ENCODE measurements around the gene BRD1. TPM values are rescaled to one million over a fixed set of nuclear protein-coding genes. Genes with fewer than 3 reads are reported as not detected.

BRD1 gene
- total and polyA plus RNA-seq, 2 experiments from 2014 or later, result 12.3 to 33.8 TPM

DNA sequence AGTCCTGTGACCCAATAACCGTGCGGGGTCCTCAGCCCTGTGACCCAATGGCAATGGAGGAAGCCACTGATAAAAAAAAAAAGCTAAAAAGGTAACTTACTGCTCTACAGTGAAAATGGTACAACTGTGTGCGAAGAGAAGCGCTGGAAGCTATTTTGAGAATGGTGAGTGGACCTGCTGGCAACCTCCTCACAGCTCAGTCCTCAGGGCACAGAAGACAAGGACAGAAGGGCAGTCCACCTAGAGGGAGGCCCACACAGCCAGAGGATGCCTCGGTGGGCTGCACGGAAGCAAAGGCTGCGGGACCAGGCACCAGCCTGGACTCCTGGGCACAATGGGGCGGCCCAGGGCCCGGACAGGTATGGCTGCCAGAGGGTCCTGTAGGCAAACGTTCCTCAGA, 35.6 kb downstream of the BRD1 start:
- Histone ChIP-seq H3K79me2 (replicated peaks; ENCODE audit: insufficient read depth) (peaks cover 85% of the 10 kb centered on the region), H3F3A (replicated peaks; ENCODE audit: low read depth) (no peaks in the 10 kb centered on the region; the same call in 1 of the 2 replicates), H2AFZ (no peak overlapping the region), H3K36me3 (ENCODE audit: insufficient read depth) (peaks cover 6% of the 10 kb centered on the region), H4K20me1 (replicated peaks; ENCODE audit: insufficient read depth) (peaks cover 41% of the 10 kb centered on the region), H3K4me3 (no peak overlapping the region), H3K4me1 (ENCODE audit: insufficient read depth) (no peaks in the 10 kb centered on the region), H3K9me2 (ENCODE audit: insufficient read depth) (no peaks in the 10 kb centered on the region), H3K4me2 (no peak overlapping the region), H3K27ac (ENCODE audit: low read depth) (no peak overlapping the region; the same call in 1 of the 2 replicates), H3K27me3 (ENCODE audit: insufficient read depth) (no peaks in the 10 kb centered on the region)
- Mint-ChIP-seq H3K4me3 (no peak overlapping the region), H3K27me3 (ENCODE audit: insufficient read depth, low read depth, poor library complexity) (peaks cover 11% of the 10 kb centered on the region), H3K27ac (no peak overlapping the region), H3K36me3 (ENCODE audit: low read depth) (peaks cover 76% of the 10 kb centered on the region), H3K9me3 (no peaks in the 10 kb centered on the region), H3K4me1 (peaks cover 15% of the 10 kb centered on the region)
- TF ChIP-seq, protein P1, sequence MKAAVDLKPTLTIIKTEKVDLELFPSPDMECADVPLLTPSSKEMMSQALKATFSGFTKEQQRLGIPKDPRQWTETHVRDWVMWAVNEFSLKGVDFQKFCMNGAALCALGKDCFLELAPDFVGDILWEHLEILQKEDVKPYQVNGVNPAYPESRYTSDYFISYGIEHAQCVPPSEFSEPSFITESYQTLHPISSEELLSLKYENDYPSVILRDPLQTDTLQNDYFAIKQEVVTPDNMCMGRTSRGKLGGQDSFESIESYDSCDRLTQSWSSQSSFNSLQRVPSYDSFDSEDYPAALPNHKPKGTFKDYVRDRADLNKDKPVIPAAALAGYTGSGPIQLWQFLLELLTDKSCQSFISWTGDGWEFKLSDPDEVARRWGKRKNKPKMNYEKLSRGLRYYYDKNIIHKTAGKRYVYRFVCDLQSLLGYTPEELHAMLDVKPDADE (IDR thresholded peaks at IDR 0.05), result no peak
- TF ChIP-seq ZNF114 (CRISPR knock-in tag; IDR thresholded peaks at IDR 0.05) (no peak), STAT1 (IDR thresholded peaks at IDR 0.05; ENCODE audit: unreplicated experiment) (no peak), EZH2 (IDR thresholded peaks at IDR 0.05; ENCODE audit: low read depth, unreplicated experiment) (no peak), CREB1 (CRISPR knock-in tag; IDR thresholded peaks at IDR 0.05; ENCODE audit: low read depth) (no peak), NANOG (IDR thresholded peaks at IDR 0.05; ENCODE audit: borderline replicate concordance) (no peak), ZNF331 (CRISPR knock-in tag; IDR thresholded peaks at IDR 0.05; ENCODE audit: low read depth) (no peak), EZH2phosphoT487 (IDR thresholded peaks at IDR 0.05; ENCODE audit: unreplicated experiment) (no peak), POLR2AphosphoS5 (IDR thresholded peaks at IDR 0.05; ENCODE audit: low read depth) (no peak), JUNB (IDR thresholded peaks at IDR 0.05; ENCODE audit: unreplicated experiment) (no peak)
- TF ChIP-seq, protein P2, sequence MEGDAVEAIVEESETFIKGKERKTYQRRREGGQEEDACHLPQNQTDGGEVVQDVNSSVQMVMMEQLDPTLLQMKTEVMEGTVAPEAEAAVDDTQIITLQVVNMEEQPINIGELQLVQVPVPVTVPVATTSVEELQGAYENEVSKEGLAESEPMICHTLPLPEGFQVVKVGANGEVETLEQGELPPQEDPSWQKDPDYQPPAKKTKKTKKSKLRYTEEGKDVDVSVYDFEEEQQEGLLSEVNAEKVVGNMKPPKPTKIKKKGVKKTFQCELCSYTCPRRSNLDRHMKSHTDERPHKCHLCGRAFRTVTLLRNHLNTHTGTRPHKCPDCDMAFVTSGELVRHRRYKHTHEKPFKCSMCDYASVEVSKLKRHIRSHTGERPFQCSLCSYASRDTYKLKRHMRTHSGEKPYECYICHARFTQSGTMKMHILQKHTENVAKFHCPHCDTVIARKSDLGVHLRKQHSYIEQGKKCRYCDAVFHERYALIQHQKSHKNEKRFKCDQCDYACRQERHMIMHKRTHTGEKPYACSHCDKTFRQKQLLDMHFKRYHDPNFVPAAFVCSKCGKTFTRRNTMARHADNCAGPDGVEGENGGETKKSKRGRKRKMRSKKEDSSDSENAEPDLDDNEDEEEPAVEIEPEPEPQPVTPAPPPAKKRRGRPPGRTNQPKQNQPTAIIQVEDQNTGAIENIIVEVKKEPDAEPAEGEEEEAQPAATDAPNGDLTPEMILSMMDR (conservative IDR thresholded peaks at IDR 0.05; ENCODE audit: low read depth in 2 of 2), result no peak
- TF ChIP-seq, protein P3, sequence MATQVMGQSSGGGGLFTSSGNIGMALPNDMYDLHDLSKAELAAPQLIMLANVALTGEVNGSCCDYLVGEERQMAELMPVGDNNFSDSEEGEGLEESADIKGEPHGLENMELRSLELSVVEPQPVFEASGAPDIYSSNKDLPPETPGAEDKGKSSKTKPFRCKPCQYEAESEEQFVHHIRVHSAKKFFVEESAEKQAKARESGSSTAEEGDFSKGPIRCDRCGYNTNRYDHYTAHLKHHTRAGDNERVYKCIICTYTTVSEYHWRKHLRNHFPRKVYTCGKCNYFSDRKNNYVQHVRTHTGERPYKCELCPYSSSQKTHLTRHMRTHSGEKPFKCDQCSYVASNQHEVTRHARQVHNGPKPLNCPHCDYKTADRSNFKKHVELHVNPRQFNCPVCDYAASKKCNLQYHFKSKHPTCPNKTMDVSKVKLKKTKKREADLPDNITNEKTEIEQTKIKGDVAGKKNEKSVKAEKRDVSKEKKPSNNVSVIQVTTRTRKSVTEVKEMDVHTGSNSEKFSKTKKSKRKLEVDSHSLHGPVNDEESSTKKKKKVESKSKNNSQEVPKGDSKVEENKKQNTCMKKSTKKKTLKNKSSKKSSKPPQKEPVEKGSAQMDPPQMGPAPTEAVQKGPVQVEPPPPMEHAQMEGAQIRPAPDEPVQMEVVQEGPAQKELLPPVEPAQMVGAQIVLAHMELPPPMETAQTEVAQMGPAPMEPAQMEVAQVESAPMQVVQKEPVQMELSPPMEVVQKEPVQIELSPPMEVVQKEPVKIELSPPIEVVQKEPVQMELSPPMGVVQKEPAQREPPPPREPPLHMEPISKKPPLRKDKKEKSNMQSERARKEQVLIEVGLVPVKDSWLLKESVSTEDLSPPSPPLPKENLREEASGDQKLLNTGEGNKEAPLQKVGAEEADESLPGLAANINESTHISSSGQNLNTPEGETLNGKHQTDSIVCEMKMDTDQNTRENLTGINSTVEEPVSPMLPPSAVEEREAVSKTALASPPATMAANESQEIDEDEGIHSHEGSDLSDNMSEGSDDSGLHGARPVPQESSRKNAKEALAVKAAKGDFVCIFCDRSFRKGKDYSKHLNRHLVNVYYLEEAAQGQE (IDR thresholded peaks at IDR 0.05; ENCODE audit: unreplicated experiment), result no peak
- TF ChIP-seq, protein P4, sequence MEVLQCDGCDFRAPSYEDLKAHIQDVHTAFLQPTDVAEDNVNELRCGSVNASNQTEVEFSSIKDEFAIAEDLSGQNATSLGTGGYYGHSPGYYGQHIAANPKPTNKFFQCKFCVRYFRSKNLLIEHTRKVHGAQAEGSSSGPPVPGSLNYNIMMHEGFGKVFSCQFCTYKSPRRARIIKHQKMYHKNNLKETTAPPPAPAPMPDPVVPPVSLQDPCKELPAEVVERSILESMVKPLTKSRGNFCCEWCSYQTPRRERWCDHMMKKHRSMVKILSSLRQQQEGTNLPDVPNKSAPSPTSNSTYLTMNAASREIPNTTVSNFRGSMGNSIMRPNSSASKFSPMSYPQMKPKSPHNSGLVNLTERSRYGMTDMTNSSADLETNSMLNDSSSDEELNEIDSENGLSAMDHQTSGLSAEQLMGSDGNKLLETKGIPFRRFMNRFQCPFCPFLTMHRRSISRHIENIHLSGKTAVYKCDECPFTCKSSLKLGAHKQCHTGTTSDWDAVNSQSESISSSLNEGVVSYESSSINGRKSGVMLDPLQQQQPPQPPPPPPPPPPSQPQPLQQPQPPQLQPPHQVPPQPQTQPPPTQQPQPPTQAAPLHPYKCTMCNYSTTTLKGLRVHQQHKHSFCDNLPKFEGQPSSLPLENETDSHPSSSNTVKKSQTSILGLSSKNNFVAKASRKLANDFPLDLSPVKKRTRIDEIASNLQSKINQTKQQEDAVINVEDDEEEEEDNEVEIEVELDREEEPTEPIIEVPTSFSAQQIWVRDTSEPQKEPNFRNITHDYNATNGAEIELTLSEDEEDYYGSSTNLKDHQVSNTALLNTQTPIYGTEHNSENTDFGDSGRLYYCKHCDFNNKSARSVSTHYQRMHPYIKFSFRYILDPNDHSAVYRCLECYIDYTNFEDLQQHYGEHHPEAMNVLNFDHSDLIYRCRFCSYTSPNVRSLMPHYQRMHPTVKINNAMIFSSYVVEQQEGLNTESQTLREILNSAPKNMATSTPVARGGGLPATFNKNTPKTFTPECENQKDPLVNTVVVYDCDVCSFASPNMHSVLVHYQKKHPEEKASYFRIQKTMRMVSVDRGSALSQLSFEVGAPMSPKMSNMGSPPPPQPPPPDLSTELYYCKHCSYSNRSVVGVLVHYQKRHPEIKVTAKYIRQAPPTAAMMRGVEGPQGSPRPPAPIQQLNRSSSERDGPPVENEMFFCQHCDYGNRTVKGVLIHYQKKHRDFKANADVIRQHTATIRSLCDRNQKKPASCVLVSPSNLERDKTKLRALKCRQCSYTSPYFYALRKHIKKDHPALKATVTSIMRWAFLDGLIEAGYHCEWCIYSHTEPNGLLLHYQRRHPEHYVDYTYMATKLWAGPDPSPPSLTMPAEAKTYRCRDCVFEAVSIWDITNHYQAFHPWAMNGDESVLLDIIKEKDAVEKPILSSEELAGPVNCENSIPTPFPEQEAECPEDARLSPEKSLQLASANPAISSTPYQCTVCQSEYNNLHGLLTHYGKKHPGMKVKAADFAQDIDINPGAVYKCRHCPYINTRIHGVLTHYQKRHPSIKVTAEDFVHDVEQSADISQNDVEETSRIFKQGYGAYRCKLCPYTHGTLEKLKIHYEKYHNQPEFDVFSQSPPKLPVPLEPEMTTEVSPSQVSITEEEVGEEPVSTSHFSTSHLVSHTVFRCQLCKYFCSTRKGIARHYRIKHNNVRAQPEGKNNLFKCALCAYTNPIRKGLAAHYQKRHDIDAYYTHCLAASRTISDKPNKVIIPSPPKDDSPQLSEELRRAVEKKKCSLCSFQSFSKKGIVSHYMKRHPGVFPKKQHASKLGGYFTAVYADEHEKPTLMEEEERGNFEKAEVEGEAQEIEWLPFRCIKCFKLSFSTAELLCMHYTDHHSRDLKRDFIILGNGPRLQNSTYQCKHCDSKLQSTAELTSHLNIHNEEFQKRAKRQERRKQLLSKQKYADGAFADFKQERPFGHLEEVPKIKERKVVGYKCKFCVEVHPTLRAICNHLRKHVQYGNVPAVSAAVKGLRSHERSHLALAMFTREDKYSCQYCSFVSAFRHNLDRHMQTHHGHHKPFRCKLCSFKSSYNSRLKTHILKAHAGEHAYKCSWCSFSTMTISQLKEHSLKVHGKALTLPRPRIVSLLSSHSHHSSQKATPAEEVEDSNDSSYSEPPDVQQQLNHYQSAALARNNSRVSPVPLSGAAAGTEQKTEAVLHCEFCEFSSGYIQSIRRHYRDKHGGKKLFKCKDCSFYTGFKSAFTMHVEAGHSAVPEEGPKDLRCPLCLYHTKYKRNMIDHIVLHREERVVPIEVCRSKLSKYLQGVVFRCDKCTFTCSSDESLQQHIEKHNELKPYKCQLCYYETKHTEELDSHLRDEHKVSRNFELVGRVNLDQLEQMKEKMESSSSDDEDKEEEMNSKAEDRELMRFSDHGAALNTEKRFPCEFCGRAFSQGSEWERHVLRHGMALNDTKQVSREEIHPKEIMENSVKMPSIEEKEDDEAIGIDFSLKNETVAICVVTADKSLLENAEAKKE (CRISPR knock-in tag; IDR thresholded peaks at IDR 0.05), result no peak
- no peak for DNase-seq (ENCODE audit: low spot score)
- no peak for ATAC-seq

All from GM23338 (cell line).